PFSK-1 (cell line): ENCODE measurements around the gene ASCL5.

Source experiments
- POLR2AphosphoS5 ChIP-seq: IDR thresholded peaks from 2 replicates; pipeline ENCODE4 v1.6.1; 2012; ENCODE audit warnings: low read depth, mild to moderate bottlenecking, control low read depth, low read length, moderate library complexity
- REST ChIP-seq, 2 experiments: IDR thresholded peaks; 2 replicates each; pipeline versions ENCODE4 v1.6.1 to v1.8.0; 2011 to 2012; ENCODE audit warnings: low read depth in 2 of 2, low read length in 2 of 2, control low read depth in 1 of 2, inconsistent platforms in 1 of 2, mild to moderate bottlenecking in 1 of 2, moderate library complexity in 1 of 2; ENCODE audit not compliant: insufficient read depth in 1 of 2
- SIN3A ChIP-seq: IDR thresholded peaks from 2 replicates; pipeline ENCODE4 v1.6.1; 2012; ENCODE audit warnings: mild to moderate bottlenecking, low read length, moderate library complexity, borderline replicate concordance; ENCODE audit not compliant: insufficient read depth
- TAF1 ChIP-seq: IDR thresholded peaks from 2 replicates; pipeline ENCODE4 v1.6.1; 2012; ENCODE audit warnings: low read length, control low read depth, borderline replicate concordance; ENCODE audit not compliant: insufficient read depth

DNA sequence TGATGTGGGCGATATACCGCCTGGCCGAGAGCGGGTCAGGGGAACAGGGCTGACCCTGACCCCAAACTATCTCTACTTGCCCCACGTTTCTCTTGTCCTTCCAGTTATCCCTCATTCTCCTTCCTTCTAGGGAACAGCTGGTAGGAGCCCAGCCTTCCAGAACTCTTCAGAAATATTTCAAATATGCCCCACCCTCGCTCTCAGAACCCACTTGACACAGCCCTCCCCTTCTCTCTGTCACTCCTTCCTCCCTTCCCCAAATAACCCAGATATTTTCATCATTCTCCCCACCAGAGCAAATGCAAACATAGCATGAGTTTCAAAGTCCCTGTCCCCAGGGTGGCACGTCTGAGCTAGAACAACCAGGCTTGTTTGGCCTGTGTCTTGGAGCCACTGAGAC is 15.8 kb downstream of the ASCL5 start:
- TF ChIP-seq REST (IDR thresholded peaks at IDR 0.05; ENCODE audit: insufficient read depth in 1 of 2, low read depth in 2 of 2, low read length in 2 of 2) (no peak), TAF1 (no peak), POLR2AphosphoS5 (no peak), SIN3A (no peak)
